GM12865 (cell line): ENCODE measurements around the gene ETNK1.
"Not testable (repeated sequence)": the region's sequence is repeated elsewhere in the genome, so short reads cannot be mapped to it uniquely, and the experiment has no call there.

Experiments used
- DNase-seq: peaks from one replicate; pipeline ENCODE4 v3.0.0; 2010; ENCODE audit warnings: low read depth
- H3K4me3 ChIP-seq: 2 replicates; pipeline ENCODE4 v1.5.1; 2011; ENCODE audit warnings: mild to moderate bottlenecking, low read depth, low read length, control low read depth
- CTCF ChIP-seq: IDR thresholded peaks from 2 replicates; pipeline ENCODE4 v1.5.1; 2011; ENCODE audit warnings: low read length, control low read depth, low read depth, inconsistent platforms; ENCODE audit not compliant: insufficient read depth; ENCODE audit errors: missing control alignments

ETNK1 gene

GRCh38 chr12:22684140-22685118 lies 59.5 kb downstream of the ETNK1 start:
- no peak overlapping the region for H3K4me3 ChIP-seq
- TF ChIP-seq CTCF: peak; percentile 53
- peak; percentile 54 for DNase-seq

- H3K4me3 ChIP-seq: no peak overlapping the region
- DNase-seq: no peak
- TF ChIP-seq CTCF: no peak
These were observed 61.2 kb downstream of the ETNK1 start for GRCh38 chr12:22686193-22686592.

- DNase-seq: peak; percentile 66
- TF ChIP-seq CTCF: no peak
- no peak overlapping the region for H3K4me3 ChIP-seq
These were observed 62.5 kb downstream of the ETNK1 start for GRCh38 chr12:22687361-22688076.

GRCh38 chr12:22689876-22690275 lies 64.9 kb downstream of the ETNK1 start:
- H3K4me3 ChIP-seq: no peak overlapping the region
- no peak for DNase-seq
- no peak for TF ChIP-seq CTCF

GRCh38 chr12:22691319-22691718 lies 66.3 kb downstream of the ETNK1 start:
- no peak for DNase-seq
- no peak overlapping the region for H3K4me3 ChIP-seq
- no peak for TF ChIP-seq CTCF

GRCh38 chr12:22692467-22692866 lies 67.5 kb downstream of the ETNK1 start:
- not testable (repeated sequence) for DNase-seq, H3K4me3 ChIP-seq

- no peak overlapping the region for H3K4me3 ChIP-seq
- no peak for TF ChIP-seq CTCF
- DNase-seq: no peak
These were observed 68.1 kb downstream of the ETNK1 start for GRCh38 chr12:22692964-22693555.
